ENCODE data around the gene PACC1. TPM values are rescaled to one million over a fixed set of nuclear protein-coding genes. Genes with fewer than 3 reads are reported as not detected.

PACC1 gene
- polyA plus RNA-seq, 1 donor: 4.6 TPM

DNA sequence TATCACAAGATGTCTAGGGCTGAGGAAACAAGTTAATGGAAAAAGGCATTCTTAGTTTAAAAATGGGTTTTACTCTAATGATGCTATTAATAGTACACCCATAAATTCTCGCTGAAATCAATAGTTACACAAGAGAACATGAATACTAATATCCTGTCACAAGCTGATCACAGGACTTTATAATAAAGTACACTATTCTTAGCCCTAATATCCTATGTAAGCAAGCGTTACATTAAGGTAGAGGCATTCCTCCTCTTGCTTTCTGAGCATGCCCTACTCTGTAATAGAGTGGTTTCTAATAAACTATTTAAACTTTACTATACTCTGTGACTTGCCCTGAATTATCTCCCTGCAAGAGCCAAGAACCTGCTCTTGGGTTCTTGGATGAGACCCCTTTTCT lies 6.5 kb upstream of the PACC1 start:
- Histone ChIP-seq H3K27me3 (ENCODE audit: control insufficient read depth, insufficient read depth, low read length) (no peaks in the 10 kb centered on the region), H3K9me3 (ENCODE audit: control insufficient read depth, low read depth, low read length) (no peaks in the 10 kb centered on the region), H3K27ac (ENCODE audit: low read length) (no peak overlapping the region), H3K36me3 (ENCODE audit: control insufficient read depth, insufficient read depth, low read length) (no peaks in the 10 kb centered on the region), H3K4me1 (ENCODE audit: control insufficient read depth, insufficient read depth, low read length) (peaks cover 2% of the 10 kb centered on the region), H3K4me3 (ENCODE audit: low read length) (no peak overlapping the region)
- DNase-seq: no peak
- 100% methylated on average over 1 of the region's 2 CpGs for WGBS (ENCODE audit: insufficient coverage, low lambda C conversion rate)

DNA sequence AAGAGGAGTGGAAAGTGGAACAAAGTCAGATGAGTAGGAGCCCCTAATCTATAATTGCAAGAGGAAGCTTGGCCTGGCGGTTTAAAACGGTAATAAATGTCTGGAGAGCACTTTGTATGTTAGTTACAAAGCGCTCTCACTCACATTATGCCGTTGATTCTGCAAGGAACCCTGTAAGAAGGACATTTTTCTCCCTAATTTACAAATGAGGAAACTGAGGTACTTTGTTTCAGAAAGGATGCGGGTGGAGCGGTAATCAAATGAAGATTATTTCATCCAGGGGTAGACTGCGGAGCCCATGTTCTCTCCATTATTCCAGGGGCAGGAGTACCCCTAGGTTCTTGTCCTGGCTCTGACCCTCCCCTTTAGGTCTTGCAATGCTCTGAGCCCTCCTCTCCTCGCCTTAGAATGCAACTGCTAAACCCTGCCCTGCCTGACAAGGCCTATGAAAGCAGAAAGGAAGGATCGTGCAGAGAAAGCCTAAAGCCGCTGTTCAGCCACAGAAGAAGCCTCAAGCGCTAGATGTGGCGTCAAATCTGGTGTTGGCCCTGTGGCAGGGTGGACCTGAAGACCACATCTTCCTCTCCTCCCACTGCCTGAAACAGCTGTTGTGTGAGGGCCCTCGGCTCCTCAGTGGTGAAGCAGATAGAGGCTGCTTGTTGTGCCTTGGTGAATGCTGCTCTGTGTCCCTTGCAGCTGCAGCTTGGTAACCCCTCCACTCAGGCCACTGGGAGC lies 588 bp upstream of the PACC1 start:
- peak overlapping the region; percentile 69 for H3K4me3 ChIP-seq (ENCODE audit: low read length)
- no peak overlapping the region for H3K27ac ChIP-seq (ENCODE audit: low read length)
- H3K4me1 ChIP-seq (ENCODE audit: control insufficient read depth, insufficient read depth, low read length): peaks cover 12% of the 10 kb centered on the region
- no peaks in the 10 kb centered on the region for H3K27me3 ChIP-seq (ENCODE audit: control insufficient read depth, insufficient read depth, low read length)
- no CpG with 5 or more reads among the region's 13 CpGs for WGBS (ENCODE audit: insufficient coverage, low lambda C conversion rate)
- H3K9me3 ChIP-seq (ENCODE audit: control insufficient read depth, low read depth, low read length): no peaks in the 10 kb centered on the region
- no peak for DNase-seq
- H3K36me3 ChIP-seq (ENCODE audit: control insufficient read depth, insufficient read depth, low read length): peaks cover 4% of the 10 kb centered on the region

DNA sequence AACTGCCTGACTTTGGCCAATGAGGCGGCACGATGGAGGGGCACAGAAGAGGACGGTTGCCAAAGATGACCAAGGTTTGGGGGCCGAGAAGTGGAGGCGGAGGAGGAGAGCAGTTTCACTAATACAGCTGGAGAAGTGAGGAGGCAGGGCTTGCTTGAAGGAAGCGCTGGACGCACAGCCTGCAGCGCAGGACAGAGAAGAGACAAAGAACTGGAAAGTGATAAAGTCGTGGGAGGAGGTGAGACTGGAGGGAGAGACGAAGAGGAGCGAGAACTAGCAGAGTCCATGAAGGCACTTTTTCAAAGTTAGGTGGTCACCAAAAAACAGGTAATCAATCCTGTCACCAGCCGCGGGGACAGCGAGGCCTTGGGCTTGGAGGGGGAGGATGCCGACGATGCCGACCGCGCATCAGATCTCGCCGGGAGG lies 771 bp downstream of the PACC1 start:
- Histone ChIP-seq H3K27ac (ENCODE audit: low read length) (no peak overlapping the region), H3K4me3 (ENCODE audit: low read length) (peak overlapping the region; percentile 69), H3K36me3 (ENCODE audit: control insufficient read depth, insufficient read depth, low read length) (peaks cover 15% of the 10 kb centered on the region), H3K27me3 (ENCODE audit: control insufficient read depth, insufficient read depth, low read length) (no peaks in the 10 kb centered on the region), H3K9me3 (ENCODE audit: control insufficient read depth, low read depth, low read length) (no peaks in the 10 kb centered on the region), H3K4me1 (ENCODE audit: control insufficient read depth, insufficient read depth, low read length) (peaks cover 12% of the 10 kb centered on the region)
- DNase-seq: no peak
- 7% methylated on average over 2 of the region's 21 CpGs for WGBS (ENCODE audit: insufficient coverage, low lambda C conversion rate)

DNA sequence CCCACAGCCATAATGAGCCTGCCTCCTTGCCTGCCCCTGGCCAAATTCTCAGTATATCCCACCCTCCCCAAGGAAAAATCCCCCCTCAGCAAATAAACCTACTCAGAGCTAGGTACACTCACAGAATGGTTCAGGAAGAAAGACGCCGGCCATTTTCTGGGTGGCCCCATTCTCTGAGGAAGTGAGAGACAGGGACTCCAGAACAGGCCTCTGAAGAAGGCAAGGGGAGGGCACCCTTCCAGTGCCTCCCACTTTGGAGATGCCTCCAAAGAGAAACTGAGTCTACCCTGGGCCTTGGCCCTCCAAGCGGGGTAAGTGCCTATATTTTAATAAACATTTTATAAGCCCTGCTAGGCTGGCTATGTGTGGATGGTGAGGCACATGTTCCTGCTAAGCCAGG lies 2.3 kb downstream of the PACC1 start:
- no peak overlapping the region for H3K4me3 ChIP-seq (ENCODE audit: low read length)
- WGBS (ENCODE audit: insufficient coverage, low lambda C conversion rate): no CpG with 5 or more reads among the region's 3 CpGs
- peaks cover 19% of the 10 kb centered on the region for H3K36me3 ChIP-seq (ENCODE audit: control insufficient read depth, insufficient read depth, low read length)
- DNase-seq: no peak
- no peaks in the 10 kb centered on the region for H3K27me3 ChIP-seq (ENCODE audit: control insufficient read depth, insufficient read depth, low read length)
- peaks cover 9% of the 10 kb centered on the region for H3K4me1 ChIP-seq (ENCODE audit: control insufficient read depth, insufficient read depth, low read length)
- no peaks in the 10 kb centered on the region for H3K9me3 ChIP-seq (ENCODE audit: control insufficient read depth, low read depth, low read length)
- no peak overlapping the region for H3K27ac ChIP-seq (ENCODE audit: low read length)

DNA sequence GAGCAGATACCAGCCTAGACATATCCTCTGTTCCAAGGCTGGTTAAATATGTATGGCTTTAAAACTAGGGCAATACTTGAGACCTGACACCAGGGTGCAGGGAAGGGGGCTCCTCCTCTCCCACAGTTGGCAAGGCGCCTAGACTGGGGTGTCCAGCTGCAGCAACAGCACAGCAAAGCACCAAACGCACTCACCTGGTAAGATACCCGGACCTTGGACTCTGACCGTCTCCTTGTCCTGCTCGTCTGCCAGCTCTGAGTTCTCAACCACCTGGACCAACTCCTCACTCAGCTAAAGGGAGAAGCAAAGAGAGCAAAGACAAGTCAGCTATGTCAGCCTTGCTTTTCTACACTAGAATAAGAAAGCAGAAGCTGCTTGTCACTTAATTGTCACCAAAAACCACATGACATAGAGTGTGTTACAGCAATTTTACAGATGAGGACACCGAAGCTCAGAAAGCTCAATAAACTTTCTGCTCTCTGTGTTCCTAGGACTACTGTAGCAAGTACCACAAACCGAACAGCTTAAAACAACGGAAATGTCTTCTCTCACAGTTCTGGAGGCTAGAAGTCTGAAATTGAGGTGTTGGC lies 4.4 kb downstream of the PACC1 start:
- DNase-seq: peak; percentile 17 to 68
- no CpG with 5 or more reads among the region's 8 CpGs for WGBS (ENCODE audit: insufficient coverage, low lambda C conversion rate)
- peaks cover 31% of the 10 kb centered on the region for H3K36me3 ChIP-seq (ENCODE audit: control insufficient read depth, insufficient read depth, low read length)

DNA sequence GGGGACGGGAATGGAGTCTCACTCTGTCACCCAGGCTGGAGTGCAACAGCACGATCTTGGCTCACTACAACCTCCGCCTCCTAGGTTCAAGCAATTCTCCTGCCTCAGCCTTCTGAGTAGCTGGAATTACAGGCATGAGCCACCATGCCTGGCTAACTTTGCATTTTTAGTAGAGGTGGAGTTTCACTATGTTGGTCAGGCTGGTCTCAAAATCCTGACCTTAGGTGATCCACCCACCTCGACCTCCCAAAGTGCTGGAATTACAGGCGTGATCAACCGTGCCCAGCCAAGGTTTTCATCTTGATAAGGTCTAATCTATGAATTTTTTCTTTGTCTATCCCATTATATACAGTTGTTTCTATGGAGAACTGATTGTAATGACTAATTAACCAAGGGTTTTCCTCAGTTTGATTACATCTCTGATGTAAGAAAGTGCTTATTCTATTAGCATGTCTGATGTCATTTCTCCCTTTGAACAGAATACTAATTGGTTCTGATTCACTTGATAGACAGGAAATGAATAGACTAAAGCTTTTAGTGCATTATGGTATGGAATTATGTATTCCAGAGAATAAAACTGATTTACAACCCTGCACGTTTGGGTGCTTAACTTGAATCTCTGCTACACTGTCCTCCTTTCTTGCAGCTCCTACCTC lies 11.9 kb downstream of the PACC1 start:
- H3K36me3 ChIP-seq (ENCODE audit: control insufficient read depth, insufficient read depth, low read length): peaks cover 14% of the 10 kb centered on the region
- WGBS (ENCODE audit: insufficient coverage, low lambda C conversion rate): no CpG with 5 or more reads among the region's 7 CpGs
- DNase-seq: no peak
- no peaks in the 10 kb centered on the region for H3K4me1 ChIP-seq (ENCODE audit: control insufficient read depth, insufficient read depth, low read length)
- H3K4me3 ChIP-seq (ENCODE audit: low read length): no peak overlapping the region
- H3K9me3 ChIP-seq (ENCODE audit: control insufficient read depth, low read depth, low read length): no peaks in the 10 kb centered on the region
- no peaks in the 10 kb centered on the region for H3K27me3 ChIP-seq (ENCODE audit: control insufficient read depth, insufficient read depth, low read length)
- no peak overlapping the region for H3K27ac ChIP-seq (ENCODE audit: low read length)

More for the DNA sequence above, 4.4 kb downstream of the PACC1 start:
- Histone ChIP-seq H3K4me1 (ENCODE audit: control insufficient read depth, insufficient read depth, low read length) (peaks cover 9% of the 10 kb centered on the region), H3K4me3 (ENCODE audit: low read length) (no peak overlapping the region), H3K9me3 (ENCODE audit: control insufficient read depth, low read depth, low read length) (no peaks in the 10 kb centered on the region), H3K27ac (ENCODE audit: low read length) (no peak overlapping the region), H3K27me3 (ENCODE audit: control insufficient read depth, insufficient read depth, low read length) (no peaks in the 10 kb centered on the region)

DNA sequence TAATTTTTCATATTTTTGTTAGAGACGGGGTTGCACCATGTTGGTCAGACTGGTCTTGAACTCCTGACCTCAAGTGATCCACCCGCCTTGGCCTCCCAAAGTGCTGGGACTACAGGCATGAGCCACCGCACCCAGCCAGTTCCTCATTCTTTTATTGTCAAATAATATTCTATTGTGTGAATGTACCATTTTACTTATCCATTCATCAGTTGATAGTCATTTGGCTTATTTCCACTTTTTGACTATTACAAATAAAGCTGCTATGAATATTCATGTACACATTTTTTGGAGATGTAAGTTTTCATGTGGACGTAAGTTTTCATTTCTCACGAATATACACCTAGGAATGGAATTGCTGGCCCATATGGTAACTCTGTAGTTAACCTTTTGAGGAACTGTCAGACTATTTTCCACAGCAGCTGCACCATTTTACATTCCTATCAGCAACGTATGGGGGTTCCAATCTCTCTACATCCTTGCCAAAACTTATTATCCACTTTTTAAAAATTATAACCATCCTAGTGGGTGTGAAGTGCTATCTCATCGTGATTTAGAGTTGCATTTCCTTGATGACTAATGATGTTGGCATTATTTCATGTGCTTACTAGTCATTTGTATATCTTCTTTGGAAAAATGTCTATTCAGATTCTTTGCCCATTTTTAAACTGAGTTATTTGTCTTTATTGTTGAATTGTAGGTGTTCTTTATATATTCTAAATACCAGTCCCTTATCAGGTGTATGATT lies 12.7 kb downstream of the PACC1 start:
- peaks cover 2% of the 10 kb centered on the region for H3K9me3 ChIP-seq (ENCODE audit: control insufficient read depth, low read depth, low read length)
- WGBS (ENCODE audit: insufficient coverage, low lambda C conversion rate): 100% methylated on average over 2 of the region's 7 CpGs
- H3K27me3 ChIP-seq (ENCODE audit: control insufficient read depth, insufficient read depth, low read length): no peaks in the 10 kb centered on the region
- no peak overlapping the region for H3K4me3 ChIP-seq (ENCODE audit: low read length)
- no peak overlapping the region for H3K27ac ChIP-seq (ENCODE audit: low read length)
- H3K4me1 ChIP-seq (ENCODE audit: control insufficient read depth, insufficient read depth, low read length): no peaks in the 10 kb centered on the region
- peaks cover 14% of the 10 kb centered on the region for H3K36me3 ChIP-seq (ENCODE audit: control insufficient read depth, insufficient read depth, low read length)
- DNase-seq: no peak

DNA sequence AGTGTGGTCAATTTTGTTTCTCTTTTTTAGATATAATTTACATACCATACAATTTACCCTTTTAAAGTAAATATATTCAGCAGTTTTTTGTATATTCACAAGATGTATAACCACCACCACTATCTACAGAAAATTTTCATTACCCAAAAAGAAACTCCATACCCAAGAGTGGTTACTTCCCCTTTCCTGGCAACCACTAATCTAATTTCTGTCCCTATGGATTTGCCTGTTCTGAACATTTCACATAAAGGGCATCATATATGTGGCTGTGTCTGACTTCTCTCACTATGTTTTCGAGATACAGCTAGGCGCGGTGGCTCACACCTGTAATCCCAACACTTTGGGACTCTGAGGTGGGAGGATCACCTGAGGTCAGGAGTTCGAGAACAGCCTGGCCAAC lies 13.6 kb downstream of the PACC1 start:
- peaks cover 11% of the 10 kb centered on the region for H3K9me3 ChIP-seq (ENCODE audit: control insufficient read depth, low read depth, low read length)
- H3K4me3 ChIP-seq (ENCODE audit: low read length): no peak overlapping the region
- H3K36me3 ChIP-seq (ENCODE audit: control insufficient read depth, insufficient read depth, low read length): peaks cover 8% of the 10 kb centered on the region
- H3K4me1 ChIP-seq (ENCODE audit: control insufficient read depth, insufficient read depth, low read length): no peaks in the 10 kb centered on the region
- no peak for DNase-seq
- no peak overlapping the region for H3K27ac ChIP-seq (ENCODE audit: low read length)
- WGBS (ENCODE audit: insufficient coverage, low lambda C conversion rate): no CpG with 5 or more reads among the region's 4 CpGs
- no peaks in the 10 kb centered on the region for H3K27me3 ChIP-seq (ENCODE audit: control insufficient read depth, insufficient read depth, low read length)

DNA sequence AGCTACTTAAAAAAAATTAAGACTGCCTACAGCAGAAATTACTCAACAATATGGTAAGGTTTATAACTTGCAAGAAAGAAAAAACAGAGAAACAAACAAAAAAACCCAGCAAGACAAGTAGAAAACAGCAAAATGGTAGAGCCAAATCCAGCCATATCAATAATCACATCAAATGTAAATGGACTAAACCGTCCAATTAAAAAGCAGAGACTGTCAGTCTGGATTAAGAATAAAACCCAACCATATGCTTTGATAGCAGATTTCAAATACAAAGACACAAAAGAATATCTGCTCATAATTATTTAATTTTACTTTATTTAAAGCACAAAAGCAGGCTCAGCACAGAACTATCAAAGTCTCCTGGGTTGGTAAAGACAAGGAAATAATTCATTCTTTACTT lies 17.5 kb downstream of the PACC1 start:
- H3K4me3 ChIP-seq (ENCODE audit: low read length): no peak overlapping the region
- H3K27ac ChIP-seq (ENCODE audit: low read length): no peak overlapping the region
- H3K4me1 ChIP-seq (ENCODE audit: control insufficient read depth, insufficient read depth, low read length): no peaks in the 10 kb centered on the region
- peaks cover 11% of the 10 kb centered on the region for H3K9me3 ChIP-seq (ENCODE audit: control insufficient read depth, low read depth, low read length)
- no CpG with 5 or more reads among the region's 1 CpG for WGBS (ENCODE audit: insufficient coverage, low lambda C conversion rate)
- H3K36me3 ChIP-seq (ENCODE audit: control insufficient read depth, insufficient read depth, low read length): peaks cover 2% of the 10 kb centered on the region
- DNase-seq: no peak
- H3K27me3 ChIP-seq (ENCODE audit: control insufficient read depth, insufficient read depth, low read length): no peaks in the 10 kb centered on the region

DNA sequence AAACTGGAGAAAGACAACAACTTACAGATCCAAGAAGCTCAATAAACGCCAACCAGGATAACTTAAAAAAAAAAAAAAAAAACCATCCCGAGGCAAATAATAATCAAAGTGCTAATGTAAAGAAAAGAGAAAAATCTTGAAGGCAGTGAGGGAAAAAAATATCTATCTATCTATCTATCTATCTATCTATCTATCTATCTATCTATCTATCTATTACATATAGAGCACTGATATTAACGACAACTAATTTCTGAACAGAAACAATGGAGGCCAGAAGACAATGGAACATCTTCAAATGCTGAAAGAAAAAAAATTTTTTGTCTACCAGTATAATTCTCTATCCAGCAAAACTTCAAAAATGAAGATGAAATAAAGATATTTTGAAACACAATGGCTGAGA lies 18.0 kb downstream of the PACC1 start:
- Histone ChIP-seq H3K27me3 (ENCODE audit: control insufficient read depth, insufficient read depth, low read length) (no peaks in the 10 kb centered on the region), H3K4me1 (ENCODE audit: control insufficient read depth, insufficient read depth, low read length) (no peaks in the 10 kb centered on the region), H3K4me3 (ENCODE audit: low read length) (no peak overlapping the region), H3K27ac (ENCODE audit: low read length) (no peak overlapping the region), H3K9me3 (ENCODE audit: control insufficient read depth, low read depth, low read length) (peaks cover 11% of the 10 kb centered on the region), H3K36me3 (ENCODE audit: control insufficient read depth, insufficient read depth, low read length) (peaks cover 2% of the 10 kb centered on the region)
- DNase-seq: no peak
- 100% methylated on average over 2 of the region's 3 CpGs for WGBS (ENCODE audit: insufficient coverage, low lambda C conversion rate)
